Body of pancreas (tissue), 4 donors: ENCODE data around the gene NSG1. TPM values are rescaled to one million over a fixed set of nuclear protein-coding genes. Genes with fewer than 3 reads are reported as not detected.
A peak's percentile ranks its signal among the peaks of the same experiment; 100 is the strongest.

Experiments used
- ATAC-seq: fragments of 150-250 bp; one replicate; pipeline ENCODE4 v1.9.1; 2016
- DNase-seq, 4 donors: peaks; one replicate each; pipeline ENCODE4 v3.0.0-alpha.2; 2019
- H3K27ac ChIP-seq, 4 donors: fragments of 200-600 bp; sonication (generic); 1 replicate in 3 of 4; 2 replicates in 1 of 4; pipeline versions ENCODE4 v1.5.1 to v1.6.1; 2016 to 2019; ENCODE audit warnings: mild to moderate bottlenecking in 1 of 4, mixed read lengths in 1 of 4, moderate library complexity in 1 of 4
- H3K27me3 ChIP-seq, 2 donors: fragments of 200-600 bp; sonication (generic); one replicate each; pipeline ENCODE4 v1.6.0; 2016; ENCODE audit warnings: mild to moderate bottlenecking in 1 of 2
- H3K36me3 ChIP-seq, 2 donors: fragments of 200-600 bp; sonication (generic); replicated peaks in 1 of 2; 2 replicates each; pipeline ENCODE4 v1.5.1; 2016; ENCODE audit warnings: low read depth in 2 of 2; ENCODE audit not compliant: insufficient read depth in 1 of 2
- H3K4me1 ChIP-seq: fragments of 200-600 bp; sonication (generic); one replicate; pipeline ENCODE4 v1.6.0; 2016
- H3K4me3 ChIP-seq, 2 donors: fragments of 200-600 bp; sonication (generic); 1 replicate in 1 of 2; 2 replicates in 1 of 2; pipeline ENCODE4 v1.5.1; 2016 to 2019
- H3K9me3 ChIP-seq, 3 donors: fragments of 200-600 bp; sonication (generic); 1 replicate in 2 of 3; 2 replicates in 1 of 3; pipeline ENCODE4 v1.5.1; 2016
- POLR2A ChIP-seq, 3 donors: fragments of 450-650 bp; IDR thresholded peaks; one replicate each; pipeline ENCODE4 v1.6.1; 2016; ENCODE audit warnings: antibody characterized with exemption in 3 of 3, mild to moderate bottlenecking in 2 of 3
- WGBS, 2 donors: methylation state at CpG; one replicate each; pipeline ENCODE4 v1.1.5; 2017; 5-methylcytosine and 5-hydroxymethylcytosine counted together
- intact Hi-C: fragments of 100-400 bp; cut with DNase I; formaldehyde crosslinking; loops from one replicate; pipeline ENCODE4 v1.15.1; 2023
- total RNA-seq, 2 donors: library from RNA; depleted of rRNA; stranded (reverse); fragments of >200 nt; gene quantifications; one replicate each; pipeline ENCODE4 v1.1.0, GENCODE V29; 2016
- TF ChIP-seq, protein P1 (sequence below), 7 experiments: fragments of 450-650 bp in 4 of 7; fragments of 200-600 bp in 3 of 7; sonication (generic) in 3 of 7; IDR thresholded peaks; one replicate each; pipeline ENCODE4 v1.5.1; 2016 to 2019; ENCODE audit warnings: antibody characterized with exemption in 7 of 7

NSG1 gene
- total RNA-seq, 2 donors from 2014 or later, result 0.78 to 1.3 TPM

DNA sequence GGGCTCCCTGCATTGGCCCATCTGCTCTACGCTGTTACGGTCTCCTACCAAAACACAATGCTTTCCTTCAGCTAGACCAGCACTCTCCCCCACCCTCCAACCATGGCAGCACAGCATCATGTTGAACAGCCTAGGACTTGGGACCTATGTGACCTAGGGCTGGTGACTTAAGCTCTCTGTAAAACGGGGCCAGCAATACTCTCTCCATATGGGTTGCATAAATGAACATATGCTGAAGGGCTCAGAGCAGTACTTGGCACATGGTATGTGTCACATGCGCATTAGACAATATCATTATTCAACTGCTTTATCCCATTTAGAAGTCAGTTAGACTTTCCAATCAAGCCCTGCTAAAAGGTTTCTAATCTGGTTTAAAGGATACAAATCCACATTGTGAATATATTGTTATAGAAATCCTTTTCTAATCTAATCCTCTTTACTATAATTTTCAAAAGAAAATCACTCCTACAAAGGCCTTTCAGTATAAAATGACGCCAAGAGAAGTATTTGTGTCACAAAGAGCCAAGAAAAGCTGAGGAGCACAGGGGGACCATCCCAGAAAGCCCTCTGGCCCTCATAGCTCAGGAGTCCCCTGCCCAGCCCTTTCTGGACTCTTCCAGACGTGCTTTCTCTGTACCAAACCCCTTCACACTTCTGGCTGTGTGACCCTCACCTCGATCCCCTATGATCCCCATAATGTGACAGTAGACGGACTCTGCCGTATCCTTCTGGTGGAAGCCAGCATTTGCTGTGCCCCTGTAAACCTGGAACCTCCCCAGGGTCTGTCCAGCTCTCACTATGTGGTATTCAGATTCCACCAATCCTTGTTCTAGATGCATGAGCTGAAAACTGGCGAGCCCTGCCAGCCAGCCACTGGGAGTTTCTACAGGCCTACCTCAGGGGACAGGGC lies 42.3 kb downstream of the NSG1 start:
- TF ChIP-seq, protein P1, sequence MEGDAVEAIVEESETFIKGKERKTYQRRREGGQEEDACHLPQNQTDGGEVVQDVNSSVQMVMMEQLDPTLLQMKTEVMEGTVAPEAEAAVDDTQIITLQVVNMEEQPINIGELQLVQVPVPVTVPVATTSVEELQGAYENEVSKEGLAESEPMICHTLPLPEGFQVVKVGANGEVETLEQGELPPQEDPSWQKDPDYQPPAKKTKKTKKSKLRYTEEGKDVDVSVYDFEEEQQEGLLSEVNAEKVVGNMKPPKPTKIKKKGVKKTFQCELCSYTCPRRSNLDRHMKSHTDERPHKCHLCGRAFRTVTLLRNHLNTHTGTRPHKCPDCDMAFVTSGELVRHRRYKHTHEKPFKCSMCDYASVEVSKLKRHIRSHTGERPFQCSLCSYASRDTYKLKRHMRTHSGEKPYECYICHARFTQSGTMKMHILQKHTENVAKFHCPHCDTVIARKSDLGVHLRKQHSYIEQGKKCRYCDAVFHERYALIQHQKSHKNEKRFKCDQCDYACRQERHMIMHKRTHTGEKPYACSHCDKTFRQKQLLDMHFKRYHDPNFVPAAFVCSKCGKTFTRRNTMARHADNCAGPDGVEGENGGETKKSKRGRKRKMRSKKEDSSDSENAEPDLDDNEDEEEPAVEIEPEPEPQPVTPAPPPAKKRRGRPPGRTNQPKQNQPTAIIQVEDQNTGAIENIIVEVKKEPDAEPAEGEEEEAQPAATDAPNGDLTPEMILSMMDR (IDR thresholded peaks at IDR 0.05), result no peak
- no peak for TF ChIP-seq POLR2A (IDR thresholded peaks at IDR 0.05)
- intact Hi-C loops, result no loop called here

DNA sequence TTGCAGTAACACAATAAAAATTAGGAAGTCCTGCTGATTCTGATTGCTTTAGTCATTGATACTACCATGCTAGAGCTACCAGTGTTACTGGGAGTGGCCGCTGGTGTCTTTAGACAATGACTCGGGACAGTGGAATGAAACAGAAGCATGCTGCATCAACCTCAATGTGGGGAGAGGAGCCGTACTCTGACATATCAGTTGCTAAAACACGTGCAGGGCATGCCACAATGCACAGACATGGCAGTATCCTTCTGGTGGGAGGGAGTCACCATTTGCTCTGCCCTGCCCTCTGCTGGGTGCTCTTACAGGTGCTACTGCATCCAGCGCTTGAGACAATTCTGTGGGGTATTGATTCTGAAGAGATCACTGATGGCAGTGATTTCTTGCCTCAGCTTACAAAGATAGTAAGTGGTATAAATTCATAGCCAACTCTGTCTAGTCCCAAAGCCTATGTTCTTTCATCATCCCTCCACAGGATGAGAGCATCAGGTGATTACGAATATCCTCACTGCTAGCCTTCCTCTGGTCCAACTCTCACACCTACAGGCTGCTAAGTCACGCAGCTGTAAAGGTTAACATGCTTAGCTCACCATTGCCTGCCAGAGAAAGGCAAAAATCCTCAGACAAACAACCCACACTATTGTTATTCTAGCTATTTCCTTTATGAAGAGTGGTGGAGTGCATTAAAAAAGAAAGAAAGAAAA lies 43.7 kb downstream of the NSG1 start:
- intact Hi-C loops, result no loop called here
- no peak overlapping the region for H3K4me3 ChIP-seq
- peaks cover 6 to 10% of the 10 kb centered on the region in 2 donors for H3K36me3 ChIP-seq
- TF ChIP-seq, protein P1 (IDR thresholded peaks at IDR 0.05), result peak in 5 of 7 experiments; percentile 16 to 30 (median 20)
- no peak for TF ChIP-seq POLR2A (IDR thresholded peaks at IDR 0.05)
- H3K9me3 ChIP-seq, result no peaks in the 10 kb centered on the region
- no peak overlapping the region for H3K27ac ChIP-seq
- no peaks in the 10 kb centered on the region for H3K4me1 ChIP-seq
- no peak for ATAC-seq
- no peaks in the 10 kb centered on the region for H3K27me3 ChIP-seq
- DNase-seq, result peak in 2 of 4 donors; percentile 20 to 39
- WGBS, 2 donors, result 68 to 78% methylated on average over 7 of the region's 7 CpGs

More for the DNA sequence above, 42.3 kb downstream of the NSG1 start:
- DNase-seq, result no peak
- 91 to 93% methylated on average over 10 of the region's 10 CpGs for WGBS, 2 donors
- Histone ChIP-seq H3K9me3 (no peaks in the 10 kb centered on the region), H3K27me3 (no peaks in the 10 kb centered on the region), H3K27ac (no peak overlapping the region), H3K36me3 (peaks cover 6 to 10% of the 10 kb centered on the region in 2 donors), H3K4me3 (no peak overlapping the region), H3K4me1 (no peaks in the 10 kb centered on the region)
- ATAC-seq, result no peak

DNA sequence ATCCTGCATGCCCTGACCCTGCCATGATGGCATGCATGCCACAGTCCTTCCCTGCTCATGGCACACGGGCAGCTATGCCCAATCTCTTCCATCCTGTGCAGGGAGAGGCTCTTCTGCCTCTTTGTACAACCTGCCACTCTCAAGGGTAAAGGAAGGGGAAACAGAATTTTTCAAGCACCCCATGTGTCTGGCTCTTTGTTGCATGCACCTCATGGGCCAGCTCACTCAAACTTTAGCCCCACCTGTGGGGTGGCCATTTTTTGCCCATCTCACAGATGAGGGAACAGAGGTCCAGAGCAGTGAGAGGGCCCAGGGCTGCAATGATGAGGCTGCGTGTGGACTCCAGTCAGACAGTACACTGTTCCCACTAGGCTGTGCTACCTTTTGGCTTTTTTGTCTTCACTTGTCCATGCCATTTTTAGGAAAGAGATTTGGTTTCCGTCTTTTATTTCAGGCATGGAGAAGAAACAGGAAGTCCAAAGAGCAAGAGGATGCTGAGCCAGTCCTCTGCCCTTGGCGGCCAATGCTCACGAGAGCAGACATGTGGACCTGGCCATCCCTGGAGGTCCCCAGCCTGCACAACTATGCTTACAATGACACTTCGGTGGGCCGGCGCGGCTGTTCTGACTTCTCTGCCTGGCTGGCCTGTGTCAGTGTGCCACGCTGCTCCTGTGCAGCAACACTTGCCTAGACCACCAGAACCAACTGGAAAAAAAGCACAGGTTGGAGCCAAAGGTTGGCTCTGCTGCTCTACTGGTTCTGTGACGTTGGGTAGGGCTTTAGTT lies 45.6 kb downstream of the NSG1 start:
- Histone ChIP-seq H3K27ac (no peak overlapping the region), H3K9me3 (no peaks in the 10 kb centered on the region), H3K27me3 (no peaks in the 10 kb centered on the region), H3K4me3 (no peak overlapping the region), H3K4me1 (no peaks in the 10 kb centered on the region), H3K36me3 (peaks cover 6 to 12% of the 10 kb centered on the region in 2 donors)
- intact Hi-C loops, result no loop called here
- ATAC-seq (no peak), DNase-seq (no peak)
- 87 to 93% methylated on average over 11 of the region's 11 CpGs for WGBS, 2 donors
- TF ChIP-seq, protein P1 (IDR thresholded peaks at IDR 0.05), result no peak
- no peak for TF ChIP-seq POLR2A (IDR thresholded peaks at IDR 0.05)

DNA sequence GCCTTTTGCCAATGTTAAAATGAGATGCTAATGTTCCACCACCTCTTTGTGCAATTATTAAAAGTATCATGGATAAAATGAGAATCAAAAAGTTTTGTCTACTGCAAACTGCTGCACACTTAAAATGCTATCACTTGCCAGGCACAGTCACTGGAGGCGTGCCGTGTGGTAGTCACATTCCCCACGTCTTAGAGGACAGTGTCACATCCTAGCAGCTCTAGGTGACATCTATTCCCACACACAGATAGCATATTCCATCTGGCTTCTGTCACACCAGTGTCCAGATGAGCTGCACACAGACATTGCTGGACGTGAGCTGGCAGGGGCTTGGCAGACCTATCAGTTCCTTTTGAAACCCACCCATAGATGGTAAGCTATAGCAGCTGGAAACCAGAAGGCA lies 47.0 kb downstream of the NSG1 start:
- H3K9me3 ChIP-seq, result no peaks in the 10 kb centered on the region
- TF ChIP-seq, protein P1 (IDR thresholded peaks at IDR 0.05), result no peak
- no peak overlapping the region for H3K27ac ChIP-seq
- no peak for DNase-seq
- ATAC-seq, result no peak
- intact Hi-C loops, result no loop called here
- H3K4me1 ChIP-seq, result no peaks in the 10 kb centered on the region
- no peaks in the 10 kb centered on the region for H3K27me3 ChIP-seq
- H3K36me3 ChIP-seq, result peaks cover 12 to 13% of the 10 kb centered on the region in 2 donors
- no peak overlapping the region for H3K4me3 ChIP-seq
- WGBS, 2 donors, result 63 to 90% methylated on average over 4 of the region's 4 CpGs
